Measurements from ENCODE around the gene ENDOV. TPM values are rescaled to one million over a fixed set of nuclear protein-coding genes. Genes with fewer than 3 reads are reported as not detected.

Gene ENDOV
- total RNA-seq, 4 donors from 2014 or later, result 9.1 to 14.7 (median 13.0) TPM

DNA sequence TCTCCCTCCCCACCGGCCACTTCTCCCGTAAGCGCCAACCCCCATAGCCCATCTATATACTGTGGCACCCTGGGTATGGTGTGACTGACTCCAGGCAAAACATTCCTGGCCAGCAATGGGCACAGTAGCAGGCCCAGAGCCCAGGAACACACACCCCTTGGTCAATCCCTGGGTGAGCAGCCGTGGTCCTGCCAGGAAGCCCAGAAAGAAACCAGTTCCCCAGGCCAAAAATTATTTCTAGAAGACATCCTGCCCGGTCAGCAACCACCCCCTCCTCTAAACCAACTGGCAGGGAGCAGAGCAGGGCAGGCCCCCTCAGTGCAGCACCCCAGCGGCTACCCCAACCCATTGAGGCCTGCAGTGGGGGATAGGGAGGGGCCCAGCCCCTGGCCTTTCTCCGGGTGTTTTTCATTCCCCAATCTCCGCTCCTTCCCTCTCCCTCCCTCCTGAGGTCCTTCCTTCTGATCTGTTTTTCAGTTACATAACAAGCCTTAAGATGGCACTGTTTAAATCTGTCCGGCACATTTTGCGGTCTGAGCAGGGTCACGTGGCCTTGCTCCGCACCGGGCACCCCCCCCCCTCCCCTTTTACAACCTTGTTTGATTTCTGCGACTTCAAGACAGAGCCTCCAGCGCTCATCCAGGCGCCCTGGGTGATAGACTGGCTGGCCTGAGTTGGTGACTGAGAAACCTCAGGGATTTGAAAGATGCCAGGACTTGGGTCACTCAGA is 59.4 kb downstream of the ENDOV start:
- DNase-seq (ENCODE audit: extremely low spot score), result no peak
- Histone ChIP-seq H3K4me3 (peak overlapping the region; percentile 49 to 59 (median 52)), H3K27ac (replicated peaks in 1 of 4) (peak overlapping the region in 2 of 4 donors; percentile 61 to 65), H3K4me1 (peaks cover 42 to 55% (median 52%) of the 10 kb centered on the region in 4 donors), H3K27me3 (peaks cover 22 to 100% (median 35%) of the 10 kb centered on the region in 4 donors), H3K9me3 (no peaks in the 10 kb centered on the region), H3K36me3 (peaks cover 0 to 11% (median 3%) of the 10 kb centered on the region in 4 donors)
- under 1% methylated on average over 11 of the region's 16 CpGs for whole genome bisulfite sequencing
- intact Hi-C loops (cut with DNase I), result loop anchor here (10.0 kb wide), 1 partner anchor 70 kb away; the partner anchor contains the start of gene RPTOR
- TF ChIP-seq POLR2A (IDR thresholded peaks at IDR 0.05; ENCODE audit: low read depth), result no peak
- peak in 1 of 3 experiments; percentile 14 for TF ChIP-seq CTCF (IDR thresholded peaks at IDR 0.05)
- no peak for TF ChIP-seq EP300 (IDR thresholded peaks at IDR 0.05)
- no peak for TF ChIP-seq POLR2AphosphoS5 (IDR thresholded peaks at IDR 0.05)

GRCh38 chr17:80474961-80475909 is 60.3 kb downstream of the ENDOV start:
- peaks cover 0 to 11% (median 3%) of the 10 kb centered on the region in 4 donors for H3K36me3 ChIP-seq
- H3K4me3 ChIP-seq, result peak overlapping the region; percentile 49 to 59 (median 52)
- intact Hi-C loops (cut with DNase I), result loop anchor here (10.0 kb wide), 1 partner anchor 70 kb away; the partner anchor contains the start of gene RPTOR

GRCh38 chr17:80475910-80476876 is 61.2 kb downstream of the ENDOV start, which contains the start of gene NPTX1:
NPTX1 (minus strand) TSS chr17:80476607; CDS start chr17:80476446, 161 bp downstream.
- TF ChIP-seq POLR2A (IDR thresholded peaks at IDR 0.05; ENCODE audit: low read depth), result no peak
- peak in 1 of 2 donors; percentile 20 for TF ChIP-seq POLR2AphosphoS5 (IDR thresholded peaks at IDR 0.05)
- peaks cover 42 to 55% (median 52%) of the 10 kb centered on the region in 4 donors for H3K4me1 ChIP-seq
- no peak for DNase-seq (ENCODE audit: extremely low spot score)
- peaks cover 0 to 4% (median 0%) of the 10 kb centered on the region in 4 donors for H3K36me3 ChIP-seq
- intact Hi-C loops (cut with DNase I), result loop anchor here (10.0 kb wide), 1 partner anchor 69 kb away; the partner anchor contains the start of gene RPTOR
- peak within 1 kb of the TSS; percentile 49 to 59 (median 52) for H3K4me3 ChIP-seq
- no peaks in the 10 kb centered on the region for H3K9me3 ChIP-seq
- peak within 1 kb of the TSS in 2 of 4 donors; percentile 46 to 61 for H3K27ac ChIP-seq (replicated peaks in 1 of 4)
- peaks cover 22 to 100% (median 51%) of the 10 kb centered on the region in 4 donors for H3K27me3 ChIP-seq
- 20% methylated on average over 2 of the region's 136 CpGs for WGBS

More at GRCh38 chr17:80474961-80475909, 60.3 kb downstream of the ENDOV start:
- Histone ChIP-seq H3K9me3 (no peaks in the 10 kb centered on the region), H3K27me3 (peaks cover 22 to 100% (median 42%) of the 10 kb centered on the region in 4 donors), H3K27ac (replicated peaks in 1 of 4) (peak overlapping the region in 2 of 4 donors; percentile 61 to 65), H3K4me1 (peaks cover 42 to 55% (median 52%) of the 10 kb centered on the region in 4 donors)
- 6% methylated on average over 21 of the region's 55 CpGs for WGBS
- DNase-seq (ENCODE audit: extremely low spot score), result no peak
- no peak for TF ChIP-seq CTCF (IDR thresholded peaks at IDR 0.05)
- TF ChIP-seq POLR2A (IDR thresholded peaks at IDR 0.05; ENCODE audit: low read depth), result no peak
- TF ChIP-seq EP300 (IDR thresholded peaks at IDR 0.05), result no peak
- TF ChIP-seq POLR2AphosphoS5 (IDR thresholded peaks at IDR 0.05), result no peak

GRCh38 chr17:80476877-80477646 is 62.1 kb downstream of the ENDOV start:
- H3K27ac ChIP-seq (replicated peaks in 1 of 4), result no peak overlapping the region
- peak overlapping the region; percentile 49 to 59 (median 52) for H3K4me3 ChIP-seq
- 0% methylated on average over 1 of the region's 84 CpGs for WGBS
- TF ChIP-seq EP300 (IDR thresholded peaks at IDR 0.05), result no peak
- TF ChIP-seq CTCF (IDR thresholded peaks at IDR 0.05), result no peak
- TF ChIP-seq POLR2A (IDR thresholded peaks at IDR 0.05; ENCODE audit: low read depth), result no peak
- no peak for TF ChIP-seq POLR2AphosphoS5 (IDR thresholded peaks at IDR 0.05)
- H3K4me1 ChIP-seq, result peaks cover 42 to 55% (median 52%) of the 10 kb centered on the region in 4 donors
- H3K36me3 ChIP-seq, result no peaks in the 10 kb centered on the region
- intact Hi-C loops (cut with DNase I), result loop anchor here (10.0 kb wide), 1 partner anchor 68 kb away; the partner anchor contains the start of gene RPTOR
- peaks cover 22 to 100% (median 60%) of the 10 kb centered on the region in 4 donors for H3K27me3 ChIP-seq
- no peak for DNase-seq (ENCODE audit: extremely low spot score)
- no peaks in the 10 kb centered on the region for H3K9me3 ChIP-seq
